Left lung (tissue), 10 donors: ENCODE data around the gene C5orf15. TPM values are rescaled to one million over a fixed set of nuclear protein-coding genes. Genes with fewer than 3 reads are reported as not detected.

Source experiments
- ATAC-seq: fragments of 200-7000 bp; cut with Tn5 transposase; one replicate; pipeline ENCODE4 v1.9.1; 2020; ENCODE audit warnings: moderate library complexity
- DNase-seq, 4 donors: peaks; one replicate each; pipeline ENCODE4 v3.0.0-alpha.2; 2013 to 2020
- H3K27ac ChIP-seq, 2 donors: fragments of 200-600 bp; sonication (generic) in 1 of 2; one replicate each; pipeline versions ENCODE4 v1.5.0 to v1.8.0; 2020 to 2021
- H3K27me3 ChIP-seq, 2 donors: fragments of 200-600 bp; sonication (generic) in 1 of 2; one replicate each; pipeline versions ENCODE4 v1.5.0 to v1.8.0; 2020 to 2021
- H3K36me3 ChIP-seq, 2 donors: fragments of 200-600 bp; sonication (generic) in 1 of 2; one replicate each; pipeline versions ENCODE4 v1.5.0 to v1.8.0; 2020 to 2021
- H3K4me1 ChIP-seq, 2 donors: fragments of 200-600 bp; one replicate each; pipeline ENCODE4 v1.8.0; 2021
- H3K4me3 ChIP-seq, 2 donors: fragments of 200-600 bp; sonication (generic) in 1 of 2; one replicate each; pipeline versions ENCODE4 v1.5.0 to v1.8.0; 2020 to 2021; ENCODE audit warnings: mild to moderate bottlenecking in 1 of 2
- H3K9me3 ChIP-seq, 2 donors: fragments of 200-600 bp; sonication (generic) in 1 of 2; one replicate each; pipeline versions ENCODE4 v1.5.0 to v1.8.0; 2020 to 2021
- intact Hi-C, 2 donors: fragments of 100-400 bp; cut with DNase I; formaldehyde crosslinking; loops; one replicate each; pipeline versions ENCODE4 v1.11.2 to v1.14.2; 2022
- polyA plus RNA-seq, 6 donors: library from polyadenylated mRNA; unstranded; fragments of 120-200 nt; gene quantifications; one replicate each; pipeline ENCODE4 v1.2.1, GENCODE V29; 2013; ENCODE audit not compliant: insufficient read length in 6 of 6
- total RNA-seq, 2 donors: library from RNA; stranded (reverse); fragmentation: NEBNext Ultra II Directional; extraction: Animal tissue kit (Norgen Biotek cat#: 25700); gene quantifications; one replicate each; pipeline ENCODE4 v1.2.1, GENCODE V29; 2021
- TF ChIP-seq, protein P1 (sequence below), 2 donors: fragments of 200-600 bp; sonication (generic) in 1 of 2; IDR thresholded peaks; one replicate each; pipeline versions ENCODE4 v1.5.0 to v1.8.0; 2021; ENCODE audit warnings: antibody characterized with exemption in 2 of 2
- donor health status: DM: no; HTN: yes; CAD: no.
- donor health status: DM: no; HTN: no; CAD: no.

Gene C5orf15
- total and polyA plus RNA-seq, 8 donors = 34.7 to 121 (median 115) TPM

- TF ChIP-seq, protein P1, sequence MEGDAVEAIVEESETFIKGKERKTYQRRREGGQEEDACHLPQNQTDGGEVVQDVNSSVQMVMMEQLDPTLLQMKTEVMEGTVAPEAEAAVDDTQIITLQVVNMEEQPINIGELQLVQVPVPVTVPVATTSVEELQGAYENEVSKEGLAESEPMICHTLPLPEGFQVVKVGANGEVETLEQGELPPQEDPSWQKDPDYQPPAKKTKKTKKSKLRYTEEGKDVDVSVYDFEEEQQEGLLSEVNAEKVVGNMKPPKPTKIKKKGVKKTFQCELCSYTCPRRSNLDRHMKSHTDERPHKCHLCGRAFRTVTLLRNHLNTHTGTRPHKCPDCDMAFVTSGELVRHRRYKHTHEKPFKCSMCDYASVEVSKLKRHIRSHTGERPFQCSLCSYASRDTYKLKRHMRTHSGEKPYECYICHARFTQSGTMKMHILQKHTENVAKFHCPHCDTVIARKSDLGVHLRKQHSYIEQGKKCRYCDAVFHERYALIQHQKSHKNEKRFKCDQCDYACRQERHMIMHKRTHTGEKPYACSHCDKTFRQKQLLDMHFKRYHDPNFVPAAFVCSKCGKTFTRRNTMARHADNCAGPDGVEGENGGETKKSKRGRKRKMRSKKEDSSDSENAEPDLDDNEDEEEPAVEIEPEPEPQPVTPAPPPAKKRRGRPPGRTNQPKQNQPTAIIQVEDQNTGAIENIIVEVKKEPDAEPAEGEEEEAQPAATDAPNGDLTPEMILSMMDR (IDR thresholded peaks at IDR 0.05) = no peak
- DNase-seq = no peak
- Histone ChIP-seq H3K27me3 (no peaks in the 10 kb centered on the region), H3K9me3 (no peaks in the 10 kb centered on the region), H3K27ac (no peak overlapping the region), H3K36me3 (peaks cover 0 to 18% of the 10 kb centered on the region in 2 donors), H3K4me1 (peaks cover 28 to 77% of the 10 kb centered on the region in 2 donors), H3K4me3 (no peak overlapping the region)
- no peak for ATAC-seq
- intact Hi-C loops = no loop called here
Observed at GRCh38 chr5:133998807-133999206, 30.4 kb upstream of the C5orf15 start.

GRCh38 chr5:133998042-133998441 lies 29.6 kb upstream of the C5orf15 start:
- intact Hi-C loops = no loop called here
- TF ChIP-seq, protein P1 (IDR thresholded peaks at IDR 0.05) = no peak
- peaks cover 0 to 18% of the 10 kb centered on the region in 2 donors for H3K36me3 ChIP-seq
- DNase-seq (no peak), ATAC-seq (no peak)
- H3K27me3 ChIP-seq = no peaks in the 10 kb centered on the region
- H3K4me1 ChIP-seq = peaks cover 30 to 78% of the 10 kb centered on the region in 2 donors
- no peak overlapping the region for H3K27ac ChIP-seq
- no peaks in the 10 kb centered on the region for H3K9me3 ChIP-seq
- no peak overlapping the region for H3K4me3 ChIP-seq

GRCh38 chr5:133996683-133997252 lies 28.3 kb upstream of the C5orf15 start:
- Histone ChIP-seq H3K9me3 (no peaks in the 10 kb centered on the region), H3K4me3 (no peak overlapping the region), H3K36me3 (peaks cover 0 to 15% of the 10 kb centered on the region in 2 donors), H3K4me1 (peaks cover 32 to 73% of the 10 kb centered on the region in 2 donors), H3K27me3 (no peaks in the 10 kb centered on the region), H3K27ac (no peak overlapping the region)
- no peak for DNase-seq
- no peak for ATAC-seq
- intact Hi-C loops = no loop called here
- TF ChIP-seq, protein P1 (IDR thresholded peaks at IDR 0.05) = peak in 1 of 2 donors; percentile 17

GRCh38 chr5:133995883-133996563 lies 27.6 kb upstream of the C5orf15 start:
- Histone ChIP-seq H3K9me3 (no peaks in the 10 kb centered on the region), H3K27ac (no peak overlapping the region), H3K27me3 (no peaks in the 10 kb centered on the region), H3K36me3 (peaks cover 0 to 16% of the 10 kb centered on the region in 2 donors), H3K4me1 (peaks cover 32 to 67% of the 10 kb centered on the region in 2 donors), H3K4me3 (no peak overlapping the region)
- ATAC-seq (no peak), DNase-seq (no peak)
- intact Hi-C loops = no loop called here
- TF ChIP-seq, protein P1 (IDR thresholded peaks at IDR 0.05) = no peak

DNA sequence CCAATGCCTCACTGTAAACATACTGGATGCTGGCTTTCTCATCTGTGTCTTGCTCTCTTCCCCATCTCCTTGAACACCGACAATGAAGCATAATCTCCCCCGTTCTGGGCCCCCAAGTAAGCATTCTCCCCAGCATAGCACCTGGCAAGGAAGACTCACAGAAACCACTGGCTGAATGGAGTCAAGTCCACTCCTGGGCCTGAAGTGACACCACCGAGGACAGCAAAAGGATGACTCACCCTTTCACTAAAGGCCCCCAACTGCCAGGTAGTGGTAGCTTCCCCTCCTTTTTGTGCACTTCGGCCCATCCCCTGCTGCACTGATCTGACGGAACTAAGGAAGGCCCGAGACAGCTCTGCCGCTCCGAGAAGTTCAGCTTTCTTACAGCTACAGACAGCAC lies 26.9 kb upstream of the C5orf15 start:
- TF ChIP-seq, protein P1 (IDR thresholded peaks at IDR 0.05) = no peak
- no peak for DNase-seq
- H3K27me3 ChIP-seq = no peaks in the 10 kb centered on the region
- no peak overlapping the region for H3K27ac ChIP-seq
- no peaks in the 10 kb centered on the region for H3K9me3 ChIP-seq
- intact Hi-C loops = no loop called here
- peaks cover 0 to 19% of the 10 kb centered on the region in 2 donors for H3K36me3 ChIP-seq
- peaks cover 32 to 60% of the 10 kb centered on the region in 2 donors for H3K4me1 ChIP-seq
- H3K4me3 ChIP-seq = no peak overlapping the region
- no peak for ATAC-seq
